Mesothelial cell of epicardium (in vitro differentiated cells): ENCODE data around the gene IL20RA. TPM values are rescaled to one million over a fixed set of nuclear protein-coding genes. Genes with fewer than 3 reads are reported as not detected.

ENCODE experiments used
- DNase-seq, 2 experiments: peaks; one replicate each; pipeline ENCODE4 v3.0.0; 2021; ENCODE audit warnings: low spot score in 2 of 2; ENCODE audit not compliant: unreplicated experiment in 2 of 2
- H3K27ac Mint-ChIP-seq: 2 replicates; pipeline ENCODE4 v1.8.0; 2021; ENCODE audit warnings: mixed read lengths
- H3K27me3 Mint-ChIP-seq: 2 replicates; pipeline ENCODE4 v1.8.0; 2021; ENCODE audit warnings: low read depth, mixed read lengths
- H3K36me3 Mint-ChIP-seq: 2 replicates; pipeline ENCODE4 v1.8.0; 2021; ENCODE audit warnings: mixed read lengths
- H3K4me1 Mint-ChIP-seq: 2 replicates; pipeline ENCODE4 v1.8.0; 2021; ENCODE audit warnings: mixed read lengths
- H3K4me3 Mint-ChIP-seq: 2 replicates; pipeline ENCODE4 v1.8.0; 2021; ENCODE audit warnings: mild to moderate bottlenecking, moderate library complexity, mixed read lengths
- H3K9me3 Mint-ChIP-seq: 2 replicates; pipeline ENCODE4 v1.8.0; 2021; ENCODE audit warnings: mixed read lengths
- CTCF ChIP-seq: fragments of 200-600 bp; sonication (generic); IDR thresholded peaks from one replicate; pipeline ENCODE4 v1.5.0; 2021; ENCODE audit warnings: antibody characterized with exemption; ENCODE audit not compliant: unreplicated experiment
- total RNA-seq: library from RNA; stranded (reverse); gene quantifications from 3 replicates; pipeline ENCODE4 v1.2.1, GENCODE V29; 2021

IL20RA gene
- total RNA-seq = 1.1 to 2.1 TPM (median 1.7 TPM) in 3 replicates

- Mint-ChIP-seq H3K36me3 (peaks cover 3% of the 10 kb centered on the region), H3K9me3 (peaks cover 14% of the 10 kb centered on the region), H3K27ac (no peak within 1 kb of the TSS), H3K4me3 (peak within 1 kb of the TSS; percentile 77), H3K27me3 (peaks cover 63% of the 10 kb centered on the region), H3K4me1 (peaks cover 4% of the 10 kb centered on the region)
- peak; percentile 21 to 42 for DNase-seq
- TF ChIP-seq CTCF = no peak
These were observed at the start of gene IL20RA for GRCh38 chr6:137044366-137045221. TSS of gene IL20RA (minus strand) at chr6:137044965. CDS start at chr6:137044728, 237 bp downstream.

- TF ChIP-seq CTCF = no peak
- Mint-ChIP-seq H3K27ac (no peak overlapping the region), H3K4me1 (peaks cover 10% of the 10 kb centered on the region), H3K9me3 (peaks cover 7% of the 10 kb centered on the region), H3K36me3 (no peaks in the 10 kb centered on the region), H3K27me3 (no peaks in the 10 kb centered on the region), H3K4me3 (no peak overlapping the region)
- DNase-seq = no peak
These were observed 48.7 kb upstream of the IL20RA start for GRCh38 chr6:137093183-137094069.

GRCh38 chr6:137092018-137092417, 47.3 kb upstream of the IL20RA start:
- TF ChIP-seq CTCF = no peak
- Mint-ChIP-seq H3K9me3 (peaks cover 7% of the 10 kb centered on the region), H3K36me3 (no peaks in the 10 kb centered on the region), H3K4me1 (peaks cover 10% of the 10 kb centered on the region), H3K27me3 (no peaks in the 10 kb centered on the region), H3K27ac (no peak overlapping the region), H3K4me3 (no peak overlapping the region)
- no peak for DNase-seq

GRCh38 chr6:137089305-137089704, 44.5 kb upstream of the IL20RA start:
- DNase-seq = peak in 1 of 2 experiments; percentile 46
- no peaks in the 10 kb centered on the region for H3K27me3 Mint-ChIP-seq
- H3K27ac Mint-ChIP-seq = peak overlapping the region; percentile 35
- H3K36me3 Mint-ChIP-seq = no peaks in the 10 kb centered on the region
- no peak for TF ChIP-seq CTCF
- H3K4me1 Mint-ChIP-seq = peaks cover 26% of the 10 kb centered on the region
- no peak overlapping the region for H3K4me3 Mint-ChIP-seq
- peaks cover 7% of the 10 kb centered on the region for H3K9me3 Mint-ChIP-seq

GRCh38 chr6:137087902-137088301, 43.1 kb upstream of the IL20RA start:
- no peak overlapping the region for H3K4me3 Mint-ChIP-seq
- H3K9me3 Mint-ChIP-seq = peaks cover 7% of the 10 kb centered on the region

More at GRCh38 chr6:137087902-137088301, 43.1 kb upstream of the IL20RA start:
- Mint-ChIP-seq H3K36me3 (no peaks in the 10 kb centered on the region), H3K27me3 (no peaks in the 10 kb centered on the region), H3K4me1 (peaks cover 33% of the 10 kb centered on the region), H3K27ac (no peak overlapping the region)
- no peak for TF ChIP-seq CTCF
- no peak for DNase-seq
